PC-3 (cell line): ENCODE results near the gene CDH4. TPM values are rescaled to one million over a fixed set of nuclear protein-coding genes. Genes with fewer than 3 reads are reported as not detected.

ENCODE experiments used
- ATAC-seq: fragments of 200-7000 bp; cut with Tn5 transposase; 2 replicates; pipeline ENCODE4 v1.9.1; 2020; ENCODE audit warnings: mild to moderate bottlenecking, moderate library complexity
- BruUV-seq: library from RNA; stranded (reverse); fragments of 400-500 nt; replicated peaks from 2 replicates; lab custom pipeline; 2021; lab: Mats Ljungman, UMichigan
- CTCF ChIA-PET: fragments of 300-600 bp; sonication (Branson Sonifier 250); formaldehyde crosslinking; loops from one replicate; lab custom pipeline; 2022; ENCODE audit warnings: antibody characterized with exemption; lab: Charles Lee
- POLR2A ChIA-PET: fragments of 300-600 bp; sonication (Branson Sonifier 250); formaldehyde crosslinking; loops from one replicate; lab custom pipeline; 2022; ENCODE audit warnings: antibody characterized with exemption; ENCODE audit not compliant: unreplicated experiment; lab: Charles Lee
- DNase-seq: peaks from one replicate; pipeline ENCODE4 v3.0.0-alpha.2; 2015
- H2AFZ ChIP-seq: fragments of 300-600 bp; sonication (generic); 2 replicates; pipeline ENCODE4 v1.6.0; 2016; ENCODE audit warnings: antibody characterized with exemption, low read length
- H3F3A ChIP-seq: fragments of 300-600 bp; sonication (generic); one replicate; pipeline ENCODE4 v1.6.0; 2017; ENCODE audit warnings: antibody characterized with exemption, low read length, control low read depth, mild to moderate bottlenecking; ENCODE audit not compliant: unreplicated experiment
- H3K27ac ChIP-seq: fragments of 300-600 bp; sonication (generic); 2 replicates; pipeline ENCODE4 v1.5.1; 2016; ENCODE audit warnings: mild to moderate bottlenecking, low read length
- H3K27me3 ChIP-seq: fragments of 300-600 bp; sonication (generic); 2 replicates; pipeline ENCODE4 v1.6.1; 2016; ENCODE audit warnings: low read length, mixed read lengths
- H3K36me3 ChIP-seq: fragments of 300-600 bp; sonication (generic); 2 replicates; pipeline ENCODE4 v1.6.1; 2016; ENCODE audit warnings: low read depth, mixed run types, low read length, mixed read lengths
- H3K4me1 ChIP-seq: fragments of 300-600 bp; sonication (generic); 2 replicates; pipeline ENCODE4 v1.5.1; 2016; ENCODE audit warnings: low read length; ENCODE audit not compliant: insufficient read depth
- H3K4me2 ChIP-seq: fragments of 300-600 bp; sonication (generic); 2 replicates; pipeline ENCODE4 v1.6.0; 2016; ENCODE audit warnings: low read length
- H3K4me3 ChIP-seq: fragments of 300-600 bp; sonication (generic); 2 replicates; pipeline ENCODE4 v1.5.1; 2016; ENCODE audit warnings: mild to moderate bottlenecking, low read length, mixed read lengths
- H3K79me2 ChIP-seq: fragments of 300-600 bp; sonication (generic); 2 replicates; pipeline ENCODE4 v1.6.1; 2017; ENCODE audit warnings: low read length, mixed read lengths
- H3K9ac ChIP-seq: fragments of 300-600 bp; sonication (generic); 2 replicates; pipeline ENCODE4 v1.6.0; 2016; ENCODE audit warnings: mild to moderate bottlenecking, low read length
- H3K9me2 ChIP-seq: fragments of 300-600 bp; sonication (generic); replicated peaks from 2 replicates; pipeline ENCODE4 v1.6.1; 2016; ENCODE audit warnings: mixed run types, low read length, mixed read lengths
- H3K9me3 ChIP-seq: fragments of 300-600 bp; sonication (generic); 2 replicates; pipeline ENCODE4 v1.6.1; 2016; ENCODE audit warnings: low read length, mixed read lengths
- H4K20me1 ChIP-seq: fragments of 300-600 bp; sonication (generic); 2 replicates; pipeline ENCODE4 v1.6.1; 2016; ENCODE audit warnings: low read length, mixed read lengths
- CTCF ChIP-seq: fragments of 300-600 bp; sonication (generic); conservative IDR thresholded peaks from 2 replicates; pipeline ENCODE4 v1.5.1; 2017; ENCODE audit warnings: antibody characterized with exemption, low read depth, mild to moderate bottlenecking, low read length
- EZH2 ChIP-seq: fragments of 300-600 bp; sonication (generic); IDR thresholded peaks from one replicate; pipeline ENCODE4 v1.6.1; 2017; ENCODE audit warnings: antibody characterized with exemption, mild to moderate bottlenecking, low read length; ENCODE audit not compliant: unreplicated experiment
- EZH2phosphoT487 ChIP-seq: fragments of 300-600 bp; sonication (generic); IDR thresholded peaks from 2 replicates; pipeline ENCODE4 v1.6.1; 2018; ENCODE audit warnings: mild to moderate bottlenecking, antibody characterized with exemption, low read length, borderline replicate concordance
- intact Hi-C: fragments of 100-400 bp; cut with micrococcal nuclease; formaldehyde crosslinking; loops from 2 replicates; pipeline ENCODE4 v1.9.0; 2023
- total RNA-seq: library from RNA; depleted of rRNA; stranded (reverse); fragments of >200 nt; gene quantifications from 2 replicates; pipeline ENCODE4 v1.2.3, GENCODE V29; 2014

CDH4 gene
- total RNA-seq, 1 experiment from 2014 or later, result not detected

- ChIA-PET CTCF (no interaction called here), POLR2A (no interaction called here)
- no peak overlapping the region for H3K4me2 ChIP-seq
- no peaks in the 10 kb centered on the region for H3F3A ChIP-seq
- ATAC-seq (no peak), DNase-seq (no peak)
- H3K9me2 ChIP-seq, result no peaks in the 10 kb centered on the region
- H3K36me3 ChIP-seq, result no peaks in the 10 kb centered on the region
- intact Hi-C loops, result no loop called here
- H3K27me3 ChIP-seq, result peaks cover 43% of the 10 kb centered on the region
- H3K9ac ChIP-seq, result no peak overlapping the region
- H3K27ac ChIP-seq, result no peak overlapping the region
- H3K4me3 ChIP-seq, result no peak overlapping the region
- H3K9me3 ChIP-seq, result no peaks in the 10 kb centered on the region
- H4K20me1 ChIP-seq, result no peaks in the 10 kb centered on the region
- no peak overlapping the region for H2AFZ ChIP-seq
- H3K79me2 ChIP-seq, result no peaks in the 10 kb centered on the region
- BruUV-seq, result no TSS peak
- TF ChIP-seq EZH2 (no peak), EZH2phosphoT487 (no peak), CTCF (no peak)
- H3K4me1 ChIP-seq, result no peaks in the 10 kb centered on the region
Observed at GRCh38 chr20:61790116-61790827, 538.2 kb downstream of the CDH4 start.

- no peaks in the 10 kb centered on the region for H3K36me3 ChIP-seq
- TF ChIP-seq EZH2 (no peak), EZH2phosphoT487 (no peak), CTCF (no peak)
- ATAC-seq (no peak), DNase-seq (no peak)
- peaks cover 35% of the 10 kb centered on the region; the same call in 1 of the 2 replicates for H3K27me3 ChIP-seq
- BruUV-seq, result no TSS peak
- H3K9ac ChIP-seq, result no peak overlapping the region
- H3K79me2 ChIP-seq, result no peaks in the 10 kb centered on the region
- H2AFZ ChIP-seq, result no peak overlapping the region
- H3F3A ChIP-seq, result no peaks in the 10 kb centered on the region
- H3K4me1 ChIP-seq, result no peaks in the 10 kb centered on the region
- ChIA-PET CTCF (no interaction called here), POLR2A (no interaction called here)
- no peaks in the 10 kb centered on the region for H3K9me2 ChIP-seq
- no peaks in the 10 kb centered on the region for H4K20me1 ChIP-seq
- no peak overlapping the region for H3K4me3 ChIP-seq
- H3K27ac ChIP-seq, result no peak overlapping the region
- intact Hi-C loops, result no loop called here
- H3K4me2 ChIP-seq, result no peak overlapping the region
- no peaks in the 10 kb centered on the region for H3K9me3 ChIP-seq
Observed at GRCh38 chr20:61791995-61792394, 539.9 kb downstream of the CDH4 start.
